Loucy (cell line): ENCODE data around the gene TMPRSS2.

Source experiments
- H2AFZ ChIP-seq: fragments of 200-600 bp; sonication (generic); 2 replicates; pipeline ENCODE4 v1.6.0; 2016; ENCODE audit warnings: antibody characterized with exemption, mild to moderate bottlenecking, low read length, moderate library complexity
- H3F3A ChIP-seq: fragments of 200-600 bp; 2 replicates; pipeline ENCODE4 v1.6.0; 2016; ENCODE audit warnings: antibody characterized with exemption, low read depth, mild to moderate bottlenecking
- H3K27me3 ChIP-seq: fragments of 200-600 bp; sonication (generic); 2 replicates; pipeline ENCODE4 v1.6.1; 2014; ENCODE audit warnings: low read length, mild to moderate bottlenecking; ENCODE audit not compliant: insufficient read depth, poor library complexity, severe bottlenecking
- H3K36me3 ChIP-seq: fragments of 200-600 bp; sonication (generic); 2 replicates; pipeline ENCODE4 v1.6.1; 2016; ENCODE audit warnings: low read length; ENCODE audit not compliant: insufficient read depth
- H3K4me1 ChIP-seq: fragments of 200-600 bp; sonication (generic); 2 replicates; pipeline ENCODE4 v1.5.1; 2014; ENCODE audit warnings: low read length, mild to moderate bottlenecking; ENCODE audit not compliant: insufficient read depth, poor library complexity, severe bottlenecking
- H3K4me2 ChIP-seq: fragments of 200-600 bp; sonication (generic); 2 replicates; pipeline ENCODE4 v1.6.0; 2014; ENCODE audit warnings: antibody characterized with exemption, low read length, low read depth, mild to moderate bottlenecking; ENCODE audit not compliant: poor library complexity, severe bottlenecking
- H3K4me3 ChIP-seq: fragments of 200-600 bp; sonication (generic); 2 replicates; pipeline ENCODE4 v1.5.1; 2014; ENCODE audit warnings: low read length, mild to moderate bottlenecking, mixed read lengths; ENCODE audit not compliant: poor library complexity, severe bottlenecking
- H3K79me2 ChIP-seq: fragments of 200-600 bp; sonication (generic); 2 replicates; pipeline ENCODE4 v1.6.1; 2014; ENCODE audit warnings: low read length; ENCODE audit not compliant: insufficient read depth
- H3K9ac ChIP-seq: fragments of 200-600 bp; sonication (generic); 2 replicates; pipeline ENCODE4 v1.6.0; 2014; ENCODE audit warnings: mild to moderate bottlenecking, low read depth, low read length, moderate library complexity; ENCODE audit not compliant: poor library complexity, severe bottlenecking
- H3K9me2 ChIP-seq: fragments of 200-600 bp; sonication (generic); replicated peaks from 2 replicates; pipeline ENCODE4 v1.6.1; 2016; ENCODE audit warnings: low read depth, low read length, mixed read lengths
- H3K9me3 ChIP-seq: fragments of 200-600 bp; sonication (generic); 2 replicates; pipeline ENCODE4 v1.6.1; 2014; ENCODE audit warnings: mild to moderate bottlenecking, antibody characterized with exemption, low read length, low read depth; ENCODE audit not compliant: insufficient read depth
- H4K20me1 ChIP-seq: fragments of 200-600 bp; sonication (generic); 2 replicates; pipeline ENCODE4 v1.6.0; 2014; ENCODE audit warnings: antibody characterized with exemption, low read length, mild to moderate bottlenecking; ENCODE audit not compliant: insufficient read depth, poor library complexity, severe bottlenecking
- EZH2phosphoT487 ChIP-seq: fragments of 200-600 bp; IDR thresholded peaks from 2 replicates; pipeline ENCODE4 v1.6.1; 2018; ENCODE audit warnings: antibody characterized with exemption, mild to moderate bottlenecking, moderate library complexity, borderline replicate concordance
- TF ChIP-seq, protein P1 (sequence below): fragments of 200-600 bp; sonication (generic); conservative IDR thresholded peaks from 2 replicates; pipeline ENCODE4 v1.5.1; 2014; ENCODE audit warnings: mild to moderate bottlenecking, antibody characterized with exemption, low read length

TMPRSS2 gene

DNA sequence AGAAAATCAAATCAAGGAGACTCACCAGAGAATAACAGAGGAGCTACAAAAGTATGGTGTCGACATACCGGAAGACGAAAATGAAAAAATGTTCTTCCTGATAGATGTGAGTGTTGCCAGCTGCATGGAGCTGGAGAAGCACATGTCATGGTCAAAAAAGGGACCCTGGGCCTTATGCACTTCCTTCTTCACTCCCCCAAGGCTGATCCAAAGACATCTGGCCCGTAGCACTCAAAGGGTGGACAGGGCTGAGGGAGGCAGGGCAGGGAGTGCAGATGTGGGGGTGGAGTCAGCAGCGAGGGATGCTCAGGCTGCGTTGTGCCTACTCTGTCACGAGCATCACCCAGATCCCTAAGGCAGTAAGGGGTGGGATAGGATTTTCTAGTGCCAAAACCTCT lies 62.5 kb downstream of the TMPRSS2 start:
- no peaks in the 10 kb centered on the region for H3K9me3 ChIP-seq
- no peak overlapping the region for H3K4me2 ChIP-seq
- no peak overlapping the region for H3K9ac ChIP-seq
- TF ChIP-seq, protein P1, sequence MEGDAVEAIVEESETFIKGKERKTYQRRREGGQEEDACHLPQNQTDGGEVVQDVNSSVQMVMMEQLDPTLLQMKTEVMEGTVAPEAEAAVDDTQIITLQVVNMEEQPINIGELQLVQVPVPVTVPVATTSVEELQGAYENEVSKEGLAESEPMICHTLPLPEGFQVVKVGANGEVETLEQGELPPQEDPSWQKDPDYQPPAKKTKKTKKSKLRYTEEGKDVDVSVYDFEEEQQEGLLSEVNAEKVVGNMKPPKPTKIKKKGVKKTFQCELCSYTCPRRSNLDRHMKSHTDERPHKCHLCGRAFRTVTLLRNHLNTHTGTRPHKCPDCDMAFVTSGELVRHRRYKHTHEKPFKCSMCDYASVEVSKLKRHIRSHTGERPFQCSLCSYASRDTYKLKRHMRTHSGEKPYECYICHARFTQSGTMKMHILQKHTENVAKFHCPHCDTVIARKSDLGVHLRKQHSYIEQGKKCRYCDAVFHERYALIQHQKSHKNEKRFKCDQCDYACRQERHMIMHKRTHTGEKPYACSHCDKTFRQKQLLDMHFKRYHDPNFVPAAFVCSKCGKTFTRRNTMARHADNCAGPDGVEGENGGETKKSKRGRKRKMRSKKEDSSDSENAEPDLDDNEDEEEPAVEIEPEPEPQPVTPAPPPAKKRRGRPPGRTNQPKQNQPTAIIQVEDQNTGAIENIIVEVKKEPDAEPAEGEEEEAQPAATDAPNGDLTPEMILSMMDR, result no peak
- TF ChIP-seq EZH2phosphoT487, result no peak
- H3K27me3 ChIP-seq, result no peaks in the 10 kb centered on the region
- no peaks in the 10 kb centered on the region for H3F3A ChIP-seq
- H3K9me2 ChIP-seq, result no peaks in the 10 kb centered on the region
- no peaks in the 10 kb centered on the region for H3K4me1 ChIP-seq
- no peak overlapping the region for H2AFZ ChIP-seq
- no peaks in the 10 kb centered on the region for H3K79me2 ChIP-seq
- no peaks in the 10 kb centered on the region for H3K36me3 ChIP-seq
- no peaks in the 10 kb centered on the region for H4K20me1 ChIP-seq
- H3K4me3 ChIP-seq, result no peak overlapping the region

DNA sequence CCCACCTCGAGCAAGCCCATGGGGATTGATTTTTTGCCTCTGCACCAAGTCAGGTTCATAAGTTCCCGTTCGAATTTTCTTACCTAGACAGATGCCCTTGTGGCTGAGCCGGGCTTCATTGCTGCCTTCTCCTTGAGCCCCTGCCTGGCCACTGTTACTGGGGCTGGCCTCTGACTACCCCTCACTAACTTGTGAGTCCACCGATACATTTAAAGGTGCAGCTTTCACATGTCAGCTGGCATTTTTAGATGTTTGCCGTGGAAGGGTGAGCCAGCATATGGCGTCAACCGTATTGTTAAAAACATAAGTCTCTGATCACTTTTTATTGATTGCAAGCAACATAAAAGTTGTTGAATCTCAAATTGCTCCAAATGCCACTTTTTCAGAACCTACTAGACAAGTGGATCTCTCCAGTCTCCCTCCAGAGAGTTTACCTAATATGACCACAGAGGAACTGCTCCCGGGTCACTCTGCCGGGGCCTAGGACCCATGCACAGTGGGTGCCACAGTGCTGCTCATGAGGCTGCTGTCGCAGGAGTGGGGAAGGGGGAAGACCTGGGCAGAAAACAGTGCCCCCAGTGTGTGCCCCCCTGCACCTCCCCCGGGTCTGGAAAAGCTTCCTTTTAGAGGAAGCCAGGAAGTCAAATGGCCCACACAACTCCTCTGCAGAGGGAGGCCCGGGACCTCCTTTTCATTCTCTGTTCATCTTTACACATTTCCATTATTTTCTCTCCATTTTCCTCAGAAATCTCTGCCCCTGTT lies 63.1 kb downstream of the TMPRSS2 start:
- Histone ChIP-seq H3K4me3 (no peak overlapping the region), H4K20me1 (no peaks in the 10 kb centered on the region), H3K79me2 (no peaks in the 10 kb centered on the region), H3K9me3 (no peaks in the 10 kb centered on the region), H3K36me3 (no peaks in the 10 kb centered on the region), H3K9ac (no peak overlapping the region), H3K4me2 (no peak overlapping the region), H3K4me1 (no peaks in the 10 kb centered on the region), H3K27me3 (no peaks in the 10 kb centered on the region), H3K9me2 (no peaks in the 10 kb centered on the region), H2AFZ (no peak overlapping the region), H3F3A (no peaks in the 10 kb centered on the region)
- no peak for TF ChIP-seq EZH2phosphoT487
- TF ChIP-seq, protein P1, result no peak

DNA sequence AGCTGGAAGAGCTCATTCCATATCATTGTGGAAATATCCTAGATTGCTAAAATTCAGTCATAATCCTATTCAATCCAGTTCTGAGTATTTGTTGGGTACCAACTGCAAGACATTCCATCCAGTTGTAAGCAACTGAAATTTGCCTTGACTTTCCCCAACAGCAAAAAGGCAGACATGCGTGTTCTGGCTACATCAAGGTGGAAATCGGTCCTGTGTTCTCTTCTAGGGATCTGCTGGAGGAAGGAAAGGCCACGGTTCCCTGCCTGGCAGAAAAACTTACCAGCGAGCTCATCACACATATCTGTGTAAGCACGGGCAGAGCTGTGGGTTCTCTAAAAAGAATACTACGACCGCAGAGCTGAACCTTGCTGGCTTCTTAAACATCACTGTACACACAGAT lies 64.4 kb downstream of the TMPRSS2 start:
- H3F3A ChIP-seq, result no peaks in the 10 kb centered on the region
- no peaks in the 10 kb centered on the region for H3K27me3 ChIP-seq
- H3K4me1 ChIP-seq, result no peaks in the 10 kb centered on the region
- no peaks in the 10 kb centered on the region for H3K79me2 ChIP-seq
- no peak overlapping the region for H3K9ac ChIP-seq
- no peak overlapping the region for H3K4me3 ChIP-seq
- H4K20me1 ChIP-seq, result no peaks in the 10 kb centered on the region
- no peaks in the 10 kb centered on the region for H3K9me3 ChIP-seq
- H3K36me3 ChIP-seq, result no peaks in the 10 kb centered on the region
- H2AFZ ChIP-seq, result no peak overlapping the region
- no peaks in the 10 kb centered on the region for H3K9me2 ChIP-seq
- TF ChIP-seq, protein P1, result no peak
- no peak for TF ChIP-seq EZH2phosphoT487
- H3K4me2 ChIP-seq, result no peak overlapping the region
